GM12801 (cell line): ENCODE measurements around the gene PDE4D.

ENCODE experiments used
- CTCF ChIP-seq: IDR thresholded peaks from one replicate; pipeline ENCODE4 v1.5.1; 2011; ENCODE audit warnings: control low read depth; ENCODE audit not compliant: insufficient read length; ENCODE audit errors: extremely low read depth

Gene PDE4D

GRCh38 chr5:59609501-59610265 is 283.8 kb downstream of the PDE4D start:
- no peak for TF ChIP-seq CTCF

GRCh38 chr5:59608745-59609144 is 284.8 kb downstream of the PDE4D start:
- TF ChIP-seq CTCF: no peak

- TF ChIP-seq CTCF: no peak
These were observed 286.3 kb downstream of the PDE4D start for GRCh38 chr5:59607138-59607765.

- no peak for TF ChIP-seq CTCF
These were observed 287.6 kb downstream of the PDE4D start for GRCh38 chr5:59605915-59606314.

GRCh38 chr5:59604111-59604510 is 289.4 kb downstream of the PDE4D start:
- TF ChIP-seq CTCF: no peak

- TF ChIP-seq CTCF: no peak
These were observed 292.5 kb downstream of the PDE4D start for GRCh38 chr5:59600998-59601397.

GRCh38 chr5:59600153-59600552 is 293.4 kb downstream of the PDE4D start:
- no peak for TF ChIP-seq CTCF
